OCI-LY1 (cell line): ENCODE data around the gene RIN3.

ENCODE experiments used
- H2AFZ ChIP-seq: fragments of 200-600 bp; sonication (generic), shearing (Covaris generic); 2 replicates; pipeline ENCODE4 v1.6.0; 2014; ENCODE audit warnings: antibody characterized with exemption, mild to moderate bottlenecking, low read length
- H3F3A ChIP-seq: fragments of 200-600 bp; sonication (generic), shearing (Covaris generic); 2 replicates; pipeline ENCODE4 v1.6.0; 2014; ENCODE audit warnings: mild to moderate bottlenecking, antibody characterized with exemption, low read length, moderate library complexity; ENCODE audit not compliant: insufficient read depth
- H3K27ac ChIP-seq: fragments of 200-600 bp; sonication (generic); 2 replicates; pipeline ENCODE4 v1.5.1; 2014; ENCODE audit warnings: low read length, mixed run types, mild to moderate bottlenecking, low read depth; ENCODE audit not compliant: poor library complexity, severe bottlenecking
- H3K27me3 ChIP-seq: fragments of 200-600 bp; sonication (generic); 2 replicates; pipeline ENCODE4 v1.6.0; 2014; ENCODE audit warnings: antibody characterized with exemption, mild to moderate bottlenecking, low read length, moderate library complexity; ENCODE audit not compliant: insufficient read depth
- H3K36me3 ChIP-seq: fragments of 200-600 bp; sonication (generic); 2 replicates; pipeline ENCODE4 v1.6.1; 2014; ENCODE audit warnings: mild to moderate bottlenecking, antibody characterized with exemption, low read length, moderate library complexity, mixed read lengths; ENCODE audit not compliant: insufficient read depth
- H3K4me1 ChIP-seq: fragments of 200-600 bp; sonication (generic); 2 replicates; pipeline ENCODE4 v1.5.1; 2014; ENCODE audit warnings: mild to moderate bottlenecking, low read length, moderate library complexity; ENCODE audit not compliant: insufficient read depth, severe bottlenecking
- H3K4me2 ChIP-seq: fragments of 200-600 bp; sonication (generic), shearing (Covaris generic); 2 replicates; pipeline ENCODE4 v1.6.1; 2014; ENCODE audit warnings: low read length
- H3K4me3 ChIP-seq: fragments of 200-600 bp; sonication (generic); 2 replicates; pipeline ENCODE4 v1.5.1; 2014; ENCODE audit warnings: low read length, low read depth, mild to moderate bottlenecking, mixed read lengths; ENCODE audit not compliant: poor library complexity, severe bottlenecking
- H3K79me2 ChIP-seq: fragments of 200-600 bp; shearing (Covaris generic); 2 replicates; pipeline ENCODE4 v1.6.1; 2016; ENCODE audit warnings: mixed run types, low read length, mixed read lengths; ENCODE audit not compliant: insufficient read depth
- H3K9ac ChIP-seq: fragments of 200-600 bp; sonication (generic), shearing (Covaris generic); 2 replicates; pipeline ENCODE4 v1.6.1; 2014; ENCODE audit warnings: mild to moderate bottlenecking, low read length, mixed read lengths
- H3K9me2 ChIP-seq: fragments of 200-600 bp; sonication (generic), shearing (Covaris generic); 2 replicates; pipeline ENCODE4 v1.6.1; 2014; ENCODE audit warnings: low read depth, mild to moderate bottlenecking, low read length, mixed read lengths
- H3K9me3 ChIP-seq: fragments of 200-600 bp; shearing (Covaris generic); 2 replicates; pipeline ENCODE4 v1.6.1; 2014; ENCODE audit warnings: low read length, mixed read lengths
- H4K20me1 ChIP-seq: fragments of 200-600 bp; sonication (generic), shearing (Covaris generic); 2 replicates; pipeline ENCODE4 v1.6.0; 2016; ENCODE audit warnings: mild to moderate bottlenecking, low read length; ENCODE audit not compliant: insufficient read depth
- EZH2 ChIP-seq: fragments of 200-600 bp; sonication (generic), shearing (Covaris generic); IDR thresholded peaks from 2 replicates; pipeline ENCODE4 v1.8.0; 2017; ENCODE audit warnings: borderline replicate concordance, mixed run types, mild to moderate bottlenecking, antibody characterized with exemption, low read length, moderate library complexity, mixed read lengths
- TF ChIP-seq, protein P1 (sequence below): fragments of 200-600 bp; sonication (generic), shearing (Covaris generic); IDR thresholded peaks from 2 replicates; pipeline ENCODE4 v1.5.1; 2017; ENCODE audit warnings: mild to moderate bottlenecking, antibody characterized with exemption, low read length, moderate library complexity, mixed read lengths

Gene RIN3

DNA sequence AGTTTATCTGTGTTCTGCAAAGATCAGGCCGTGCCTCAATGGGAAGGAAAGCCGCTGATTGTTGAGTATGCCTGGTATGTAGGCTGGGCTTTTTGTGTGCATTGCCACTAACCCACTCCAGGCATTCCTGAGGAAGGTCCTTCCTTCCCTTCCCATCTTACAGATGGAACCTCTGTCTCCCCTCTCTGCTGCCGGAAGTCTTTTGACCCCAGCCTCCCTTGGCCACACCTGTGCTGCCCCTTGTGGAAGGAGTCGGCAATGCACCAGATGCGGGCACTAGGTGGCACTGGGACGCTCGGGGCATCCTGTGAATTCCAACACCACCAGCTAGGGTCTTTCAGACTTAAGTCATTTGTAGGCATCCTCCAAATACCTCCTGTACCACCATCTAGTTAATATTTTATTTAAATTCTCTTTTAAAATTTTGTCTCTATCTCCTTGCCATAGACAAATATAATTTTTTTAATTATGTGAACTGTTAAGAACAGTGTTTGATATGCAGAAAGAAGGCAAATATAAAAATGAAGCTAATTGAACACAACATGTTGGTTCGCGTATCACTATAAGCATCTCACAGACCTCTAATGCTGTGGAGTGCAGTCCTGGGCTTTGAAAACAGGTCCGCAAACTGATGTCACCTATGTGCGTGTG lies 99.6 kb downstream of the RIN3 start:
- Histone ChIP-seq H3K9me2 (no peaks in the 10 kb centered on the region), H3F3A (no peaks in the 10 kb centered on the region), H3K27me3 (no peaks in the 10 kb centered on the region), H3K36me3 (no peaks in the 10 kb centered on the region), H3K4me1 (no peaks in the 10 kb centered on the region), H3K79me2 (no peaks in the 10 kb centered on the region), H2AFZ (no peak overlapping the region), H3K9ac (no peak overlapping the region), H3K4me3 (no peak overlapping the region), H3K4me2 (no peak overlapping the region), H3K27ac (no peak overlapping the region), H3K9me3 (no peaks in the 10 kb centered on the region), H4K20me1 (no peaks in the 10 kb centered on the region)
- TF ChIP-seq EZH2, result no peak
- TF ChIP-seq, protein P1, sequence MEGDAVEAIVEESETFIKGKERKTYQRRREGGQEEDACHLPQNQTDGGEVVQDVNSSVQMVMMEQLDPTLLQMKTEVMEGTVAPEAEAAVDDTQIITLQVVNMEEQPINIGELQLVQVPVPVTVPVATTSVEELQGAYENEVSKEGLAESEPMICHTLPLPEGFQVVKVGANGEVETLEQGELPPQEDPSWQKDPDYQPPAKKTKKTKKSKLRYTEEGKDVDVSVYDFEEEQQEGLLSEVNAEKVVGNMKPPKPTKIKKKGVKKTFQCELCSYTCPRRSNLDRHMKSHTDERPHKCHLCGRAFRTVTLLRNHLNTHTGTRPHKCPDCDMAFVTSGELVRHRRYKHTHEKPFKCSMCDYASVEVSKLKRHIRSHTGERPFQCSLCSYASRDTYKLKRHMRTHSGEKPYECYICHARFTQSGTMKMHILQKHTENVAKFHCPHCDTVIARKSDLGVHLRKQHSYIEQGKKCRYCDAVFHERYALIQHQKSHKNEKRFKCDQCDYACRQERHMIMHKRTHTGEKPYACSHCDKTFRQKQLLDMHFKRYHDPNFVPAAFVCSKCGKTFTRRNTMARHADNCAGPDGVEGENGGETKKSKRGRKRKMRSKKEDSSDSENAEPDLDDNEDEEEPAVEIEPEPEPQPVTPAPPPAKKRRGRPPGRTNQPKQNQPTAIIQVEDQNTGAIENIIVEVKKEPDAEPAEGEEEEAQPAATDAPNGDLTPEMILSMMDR, result peak; percentile 90

GRCh38 chr14:92613681-92614260 lies 100.2 kb downstream of the RIN3 start:
- Histone ChIP-seq H3K79me2 (no peaks in the 10 kb centered on the region), H3K9me2 (no peaks in the 10 kb centered on the region), H3F3A (no peaks in the 10 kb centered on the region), H3K4me1 (no peaks in the 10 kb centered on the region), H3K4me3 (no peak overlapping the region), H3K9me3 (no peaks in the 10 kb centered on the region), H2AFZ (no peak overlapping the region), H3K9ac (no peak overlapping the region), H4K20me1 (no peaks in the 10 kb centered on the region), H3K27ac (no peak overlapping the region), H3K27me3 (no peaks in the 10 kb centered on the region), H3K4me2 (no peak overlapping the region), H3K36me3 (no peaks in the 10 kb centered on the region)
- no peak for TF ChIP-seq EZH2
- TF ChIP-seq, protein P1, result no peak

- Histone ChIP-seq H2AFZ (no peak overlapping the region), H3K9ac (no peak overlapping the region), H3K9me3 (no peaks in the 10 kb centered on the region), H3K9me2 (no peaks in the 10 kb centered on the region), H3K4me1 (no peaks in the 10 kb centered on the region), H3K36me3 (no peaks in the 10 kb centered on the region), H4K20me1 (no peaks in the 10 kb centered on the region), H3K79me2 (no peaks in the 10 kb centered on the region), H3K4me2 (no peak overlapping the region), H3F3A (no peaks in the 10 kb centered on the region), H3K27ac (no peak overlapping the region), H3K27me3 (no peaks in the 10 kb centered on the region), H3K4me3 (no peak overlapping the region)
- TF ChIP-seq, protein P1, result no peak
- no peak for TF ChIP-seq EZH2
Observed at GRCh38 chr14:92615451-92615850, 101.9 kb downstream of the RIN3 start.
